BLaER1 (cell line): ENCODE measurements around the gene ZNHIT2.

Experiments used
- H3K27ac ChIP-seq: shearing (Covaris generic); formaldehyde crosslinking; 2 replicates; pipeline ENCODE4 v1.8.1; 2022
- H3K27me3 ChIP-seq: shearing (Covaris generic); formaldehyde crosslinking; 2 replicates; pipeline ENCODE4 v1.8.1; 2022
- H3K36me3 ChIP-seq: shearing (Covaris generic); formaldehyde crosslinking; 2 replicates; pipeline ENCODE4 v1.8.1; 2022
- H3K4me1 ChIP-seq: shearing (Covaris generic); formaldehyde crosslinking; 2 replicates; pipeline ENCODE4 v1.8.1; 2022
- H3K4me2 ChIP-seq: shearing (Covaris generic); formaldehyde crosslinking; 2 replicates; pipeline ENCODE4 v1.8.1; 2022
- H3K4me3 ChIP-seq: shearing (Covaris generic); formaldehyde crosslinking; 2 replicates; pipeline ENCODE4 v1.8.1; 2022
- H3K9ac ChIP-seq: shearing (Covaris generic); formaldehyde crosslinking; 2 replicates; pipeline ENCODE4 v1.8.1; 2022
- H3K9me3 ChIP-seq: shearing (Covaris generic); formaldehyde crosslinking; 2 replicates; pipeline ENCODE4 v1.8.1; 2022
- H4K20me1 ChIP-seq: shearing (Covaris generic); formaldehyde crosslinking; 2 replicates; pipeline ENCODE4 v1.8.1; 2022
- Cebpa-rat ChIP-seq: shearing (Covaris generic); IDR thresholded peaks from 2 replicates; pipeline ENCODE4 v1.8.1; 2022

The ZNHIT2 gene

DNA sequence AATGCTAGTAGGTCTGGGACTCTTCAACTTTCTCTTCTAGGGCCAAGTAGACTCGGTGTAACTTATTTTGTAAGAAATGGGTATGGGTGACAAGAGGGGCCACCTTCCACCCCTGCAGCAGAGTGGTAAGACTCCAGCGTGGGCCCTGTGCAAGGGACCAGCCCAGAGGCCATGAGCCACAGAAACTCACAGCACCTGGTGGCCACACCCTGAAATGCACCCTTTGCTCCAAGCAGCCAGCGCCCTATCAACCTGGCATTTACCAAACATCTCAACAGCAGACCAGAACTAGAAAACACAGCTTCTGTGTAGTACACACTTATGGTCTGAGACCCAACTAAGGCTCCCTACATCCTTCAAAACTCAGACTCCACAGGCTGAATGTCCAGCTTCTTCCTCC lies 39.4 kb downstream of the ZNHIT2 start:
- H3K27ac ChIP-seq = peak overlapping the region; percentile 40
- TF ChIP-seq Cebpa-rat = no peak
- H3K36me3 ChIP-seq = peaks cover 66% of the 10 kb centered on the region
- H3K4me1 ChIP-seq = peaks cover 45% of the 10 kb centered on the region
- H4K20me1 ChIP-seq = peaks cover 30% of the 10 kb centered on the region; the same call in 1 of the 2 replicates
- no peaks in the 10 kb centered on the region for H3K27me3 ChIP-seq
- peak overlapping the region; percentile 52 for H3K9ac ChIP-seq
- H3K4me3 ChIP-seq = no peak overlapping the region
- peak overlapping the region; percentile 49 for H3K4me2 ChIP-seq
- no peaks in the 10 kb centered on the region for H3K9me3 ChIP-seq

DNA sequence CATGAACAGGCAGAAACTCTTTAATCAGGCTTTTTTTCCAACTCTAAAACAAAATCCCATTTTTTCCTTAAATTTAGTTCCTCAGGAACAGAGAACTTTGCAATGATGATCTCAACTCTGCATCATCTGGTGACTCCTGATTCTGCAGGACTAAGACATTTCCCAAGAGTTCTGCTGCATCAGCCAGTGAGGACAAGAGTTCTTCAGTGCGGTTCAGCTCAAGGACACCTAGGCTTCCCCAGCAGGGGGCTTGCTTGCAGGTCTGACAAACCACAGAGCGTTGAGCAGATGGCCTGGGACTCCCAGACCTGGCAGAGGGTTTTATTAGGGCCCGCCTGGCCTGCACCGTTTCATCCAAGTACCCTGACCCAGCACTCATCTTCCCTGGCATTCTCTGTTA lies 40.0 kb downstream of the ZNHIT2 start:
- Histone ChIP-seq H3K4me1 (peaks cover 38% of the 10 kb centered on the region), H3K4me2 (peak overlapping the region; percentile 49; the same call in 1 of the 2 replicates), H3K27ac (no peak overlapping the region), H3K27me3 (no peaks in the 10 kb centered on the region), H3K36me3 (peaks cover 66% of the 10 kb centered on the region), H3K9me3 (no peaks in the 10 kb centered on the region), H4K20me1 (peaks cover 30% of the 10 kb centered on the region; the same call in 1 of the 2 replicates), H3K4me3 (no peak overlapping the region), H3K9ac (no peak overlapping the region)
- no peak for TF ChIP-seq Cebpa-rat

DNA sequence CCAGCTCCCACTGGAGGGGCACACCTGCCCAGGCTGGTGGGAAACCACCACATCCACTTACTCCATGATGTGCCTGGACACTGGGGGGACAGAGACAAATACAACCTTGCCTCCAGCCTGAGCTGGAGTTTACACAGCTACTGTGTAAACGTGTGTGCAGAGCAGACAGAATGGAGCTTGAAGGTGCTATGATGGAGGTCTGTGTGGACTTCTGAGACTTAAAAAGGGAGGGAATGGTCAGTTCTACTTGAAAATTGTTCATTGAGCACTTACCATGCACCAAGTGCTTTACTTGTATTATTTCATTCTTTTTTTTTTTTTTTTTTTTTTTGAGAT lies 44.9 kb downstream of the ZNHIT2 start:
- Histone ChIP-seq H3K4me3 (no peak overlapping the region), H3K27me3 (no peaks in the 10 kb centered on the region), H3K4me2 (no peak overlapping the region), H3K9me3 (no peaks in the 10 kb centered on the region), H3K4me1 (peaks cover 2% of the 10 kb centered on the region), H3K9ac (no peak overlapping the region), H4K20me1 (0 out of 2 replicates have a peak, but pooled peaks cover 11% of the 10 kb centered on the region), H3K36me3 (peaks cover 21% of the 10 kb centered on the region), H3K27ac (no peak overlapping the region)
- TF ChIP-seq Cebpa-rat = no peak

DNA sequence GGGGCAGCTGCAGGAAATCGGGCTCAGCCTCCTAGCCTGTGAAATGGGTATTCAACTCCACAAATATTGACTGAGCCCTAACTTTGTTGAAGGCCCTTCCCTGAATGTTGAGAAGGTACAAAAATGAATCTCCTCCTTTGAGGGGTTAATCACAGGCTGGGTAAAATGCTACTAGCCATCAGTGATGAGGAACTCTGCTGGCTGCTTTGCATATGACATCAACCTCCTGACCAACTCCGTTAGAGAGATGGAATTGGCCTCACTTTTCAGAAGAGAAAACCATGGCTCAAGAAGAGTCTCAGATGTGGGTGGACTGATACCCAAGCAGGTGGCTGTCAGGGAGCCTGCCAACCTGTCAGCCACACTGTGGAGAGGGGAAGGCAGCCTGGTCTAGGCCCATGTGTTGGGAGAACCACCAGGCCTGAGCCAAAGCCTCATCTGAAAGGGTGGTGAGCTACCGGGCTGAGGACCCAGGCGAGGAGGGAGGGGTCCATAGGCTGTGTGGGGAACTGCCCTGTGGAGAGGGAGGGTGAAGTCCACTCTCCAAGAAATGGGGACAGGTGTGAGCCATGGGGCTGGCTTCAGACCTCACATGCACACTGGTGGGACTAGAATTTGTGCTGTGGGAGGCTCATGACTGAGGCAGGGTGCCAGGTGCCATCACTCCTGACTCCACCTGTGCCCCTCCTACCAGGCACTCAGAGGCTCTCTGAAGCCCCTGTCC lies 45.4 kb downstream of the ZNHIT2 start:
- Histone ChIP-seq H3K27ac (no peak overlapping the region), H3K9me3 (no peaks in the 10 kb centered on the region), H3K27me3 (no peaks in the 10 kb centered on the region), H3K4me1 (no peaks in the 10 kb centered on the region), H3K9ac (no peak overlapping the region), H3K36me3 (peaks cover 16% of the 10 kb centered on the region), H3K4me2 (no peak overlapping the region), H4K20me1 (0 out of 2 replicates have a peak, but pooled peaks cover 6% of the 10 kb centered on the region), H3K4me3 (no peak overlapping the region)
- TF ChIP-seq Cebpa-rat = no peak

GRCh38 chr11:65069217-65069616 lies 48.3 kb downstream of the ZNHIT2 start:
- Histone ChIP-seq H3K9me3 (no peaks in the 10 kb centered on the region), H3K4me2 (no peak overlapping the region), H3K36me3 (no peaks in the 10 kb centered on the region), H3K4me1 (no peaks in the 10 kb centered on the region), H3K9ac (no peak overlapping the region), H3K4me3 (no peak overlapping the region), H4K20me1 (no peaks in the 10 kb centered on the region), H3K27me3 (no peaks in the 10 kb centered on the region), H3K27ac (no peak overlapping the region)
- no peak for TF ChIP-seq Cebpa-rat

DNA sequence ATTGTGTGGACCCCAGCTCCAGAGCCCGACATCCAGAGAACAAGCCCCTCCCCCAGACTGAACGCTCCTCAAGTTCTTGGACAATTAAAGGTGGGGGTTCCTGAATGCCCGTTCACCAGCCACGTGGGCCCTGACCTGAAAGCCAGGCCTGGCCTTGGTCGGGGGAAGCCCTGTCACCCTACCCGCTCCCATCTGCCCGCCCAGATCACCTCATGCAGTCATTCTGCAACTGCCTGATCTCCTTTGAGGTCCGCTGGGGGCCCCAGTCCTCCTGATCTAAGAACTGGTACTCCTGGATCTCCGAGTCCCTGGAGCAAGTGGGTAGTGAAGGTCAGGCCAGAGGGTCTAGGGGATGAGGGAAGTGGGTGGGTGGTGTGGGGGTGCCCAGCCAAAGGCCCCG lies 50.1 kb downstream of the ZNHIT2 start:
- no peaks in the 10 kb centered on the region for H4K20me1 ChIP-seq
- H3K9me3 ChIP-seq = no peaks in the 10 kb centered on the region
- H3K4me3 ChIP-seq = no peak overlapping the region; the same call in 1 of the 2 replicates
- no peak for TF ChIP-seq Cebpa-rat
- H3K27ac ChIP-seq = peak overlapping the region; percentile 12
- H3K27me3 ChIP-seq = no peaks in the 10 kb centered on the region
- H3K36me3 ChIP-seq = no peaks in the 10 kb centered on the region
- H3K9ac ChIP-seq = no peak overlapping the region
- no peak overlapping the region for H3K4me2 ChIP-seq
- H3K4me1 ChIP-seq = 0 out of 2 replicates have a peak, but pooled peaks cover 6% of the 10 kb centered on the region

- H3K27me3 ChIP-seq = no peaks in the 10 kb centered on the region
- peaks cover 12% of the 10 kb centered on the region for H3K4me1 ChIP-seq
- no peaks in the 10 kb centered on the region for H3K36me3 ChIP-seq
- H3K9ac ChIP-seq = peak overlapping the region; percentile 38; the same call in 1 of the 2 replicates
- no peak overlapping the region for H3K4me2 ChIP-seq
- peak overlapping the region; percentile 12 for H3K27ac ChIP-seq
- no peak overlapping the region; the same call in 1 of the 2 replicates for H3K4me3 ChIP-seq
- no peak for TF ChIP-seq Cebpa-rat
- no peaks in the 10 kb centered on the region for H3K9me3 ChIP-seq
- no peaks in the 10 kb centered on the region for H4K20me1 ChIP-seq
These were observed 50.7 kb downstream of the ZNHIT2 start for GRCh38 chr11:65066805-65067291.
